Measurements from ENCODE around the gene KCNK13.

KCNK13 gene

GRCh38 chr14:90132821-90133570 lies 71.2 kb downstream of the KCNK13 start:
- no peak for DNase-seq (ENCODE audit: low read depth)

GRCh38 chr14:90136904-90137303 lies 75.1 kb downstream of the KCNK13 start:
- DNase-seq (ENCODE audit: low read depth), result no peak

- no peak for DNase-seq (ENCODE audit: low read depth)
Measured at GRCh38 chr14:90137807-90138206, 76.0 kb downstream of the KCNK13 start.

- no peak for DNase-seq (ENCODE audit: low read depth)
Measured at GRCh38 chr14:90139199-90139598, 77.4 kb downstream of the KCNK13 start.

- DNase-seq (ENCODE audit: low read depth), result no peak
Measured at GRCh38 chr14:90140298-90140955, 78.6 kb downstream of the KCNK13 start.

- no peak for DNase-seq (ENCODE audit: low read depth)
Measured at GRCh38 chr14:90140956-90141316, 79.1 kb downstream of the KCNK13 start.

GRCh38 chr14:90153429-90153828 lies 91.6 kb downstream of the KCNK13 start:
- DNase-seq (ENCODE audit: low read depth), result no peak

GRCh38 chr14:90154110-90154509 lies 92.3 kb downstream of the KCNK13 start:
- no peak for DNase-seq (ENCODE audit: low read depth)

- no peak for DNase-seq (ENCODE audit: low read depth)
Measured at GRCh38 chr14:90159146-90159545, 97.4 kb downstream of the KCNK13 start.

GRCh38 chr14:90159688-90160087 lies 97.9 kb downstream of the KCNK13 start:
- no peak for DNase-seq (ENCODE audit: low read depth)

- no peak for DNase-seq (ENCODE audit: low read depth)
Measured at GRCh38 chr14:90161129-90161528, 99.3 kb downstream of the KCNK13 start.

GRCh38 chr14:90168425-90169105 lies 106.8 kb downstream of the KCNK13 start:
- no peak for DNase-seq (ENCODE audit: low read depth)

- no peak for DNase-seq (ENCODE audit: low read depth)
Measured at GRCh38 chr14:90175631-90176030, 113.8 kb downstream of the KCNK13 start.

- DNase-seq (ENCODE audit: low read depth), result no peak
Measured at GRCh38 chr14:90177539-90178189, 115.9 kb downstream of the KCNK13 start.

- DNase-seq (ENCODE audit: low read depth), result no peak
Measured at GRCh38 chr14:90179357-90179756, 117.6 kb downstream of the KCNK13 start.

- DNase-seq (ENCODE audit: low read depth), result no peak
Measured at GRCh38 chr14:90179809-90180779, 118.3 kb downstream of the KCNK13 start.

GRCh38 chr14:90184094-90184493 lies 122.3 kb downstream of the KCNK13 start:
- DNase-seq (ENCODE audit: low read depth), result no peak

GRCh38 chr14:90184571-90185266 lies 122.9 kb downstream of the KCNK13 start:
- DNase-seq (ENCODE audit: low read depth), result no peak

GRCh38 chr14:90188588-90188987 lies 126.8 kb downstream of the KCNK13 start:
- DNase-seq (ENCODE audit: low read depth), result no peak

- DNase-seq (ENCODE audit: low read depth), result no peak
Measured at GRCh38 chr14:90191154-90191553, 129.4 kb downstream of the KCNK13 start.

- DNase-seq (ENCODE audit: low read depth), result no peak
Measured at GRCh38 chr14:90191585-90191984, 129.8 kb downstream of the KCNK13 start.
